OCI-LY3 (cell line): Measurements from ENCODE around the gene CREB3L2.

ENCODE experiments used
- H2AFZ ChIP-seq: fragments of 200-600, 300-600 bp; shearing (Covaris generic); 2 replicates; pipeline ENCODE4 v1.6.0; 2014; ENCODE audit warnings: antibody characterized with exemption, low read depth, low read length
- H3K27ac ChIP-seq: fragments of 200-600, 300-600 bp; sonication (generic); 2 replicates; pipeline ENCODE4 v1.5.1; 2014; ENCODE audit warnings: mild to moderate bottlenecking, low read length, moderate library complexity, mixed read lengths
- H3K27me3 ChIP-seq: fragments of 200-600, 300-600 bp; sonication (generic); 2 replicates; pipeline ENCODE4 v1.6.1; 2014; ENCODE audit warnings: low read depth, low read length, mixed read lengths
- H3K36me3 ChIP-seq: fragments of 200-600, 300-600 bp; sonication (generic); replicated peaks from 2 replicates; pipeline ENCODE3; 2014; ENCODE audit warnings: low read depth, low read length, mixed read lengths
- H3K4me1 ChIP-seq: fragments of 300-600, 200-600 bp; sonication (generic); 2 replicates; pipeline ENCODE4 v1.6.1; 2014; ENCODE audit warnings: low read length, mixed read lengths
- H3K4me2 ChIP-seq: fragments of 200-600, 300-600 bp; sonication (generic); 2 replicates; pipeline ENCODE4 v1.6.1; 2014; ENCODE audit warnings: low read length, mixed read lengths
- H3K4me3 ChIP-seq: fragments of 300-600, 200-600 bp; sonication (generic); 2 replicates; pipeline ENCODE4 v1.5.1; 2014; ENCODE audit warnings: antibody characterized with exemption, mild to moderate bottlenecking, low read length, moderate library complexity
- H3K79me2 ChIP-seq: fragments of 300-600, 200-600 bp; shearing (Covaris generic); 2 replicates; pipeline ENCODE4 v1.6.1; 2014; ENCODE audit warnings: mild to moderate bottlenecking, low read length, mixed read lengths
- H3K9ac ChIP-seq: fragments of 300-600, 200-600 bp; shearing (Covaris generic); 2 replicates; pipeline ENCODE4 v1.6.0; 2014; ENCODE audit warnings: mild to moderate bottlenecking, low read length, moderate library complexity
- H3K9me3 ChIP-seq: fragments of 200-600, 300-600 bp; shearing (Covaris generic); 2 replicates; pipeline ENCODE4 v1.6.1; 2014; ENCODE audit warnings: low read length, mixed read lengths; ENCODE audit not compliant: insufficient read depth
- H4K20me1 ChIP-seq: fragments of 200-600, 300-600 bp; sonication (generic); 2 replicates; pipeline ENCODE4 v1.6.1; 2016; ENCODE audit warnings: low read length, mixed read lengths; ENCODE audit not compliant: insufficient read depth
- EZH2phosphoT487 ChIP-seq: fragments of 200-600 bp; shearing (Covaris generic); IDR thresholded peaks from 2 replicates; pipeline ENCODE4 v1.6.1; 2018; ENCODE audit warnings: antibody characterized with exemption, mixed run types, low read depth
- TF ChIP-seq, protein P1 (sequence below): fragments of 200-600, 300-600 bp; sonication (generic); IDR thresholded peaks from 2 replicates; pipeline ENCODE4 v1.5.1; 2014; ENCODE audit warnings: antibody characterized with exemption, low read length, low read depth

Gene CREB3L2

DNA sequence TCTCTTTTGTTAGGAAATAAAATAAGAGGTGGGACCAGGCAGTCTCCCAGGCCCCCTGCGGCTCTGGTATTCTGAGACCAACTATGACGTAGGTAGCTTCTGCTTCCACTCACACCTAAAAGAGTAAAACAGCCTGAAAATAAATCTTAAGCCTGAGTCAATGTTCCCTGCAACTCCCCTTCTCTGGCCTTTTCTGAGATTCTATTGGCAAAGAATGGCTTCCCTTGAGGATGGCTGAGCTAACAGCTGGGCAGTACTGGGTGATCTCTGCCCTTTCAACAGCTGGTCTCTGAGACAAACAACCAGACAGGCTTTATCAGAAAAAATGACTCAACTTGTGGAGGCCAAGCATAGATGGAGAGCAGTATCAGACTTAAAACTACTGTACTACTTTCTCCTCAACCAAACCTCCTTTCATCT lies 58.7 kb downstream of the CREB3L2 start:
- Histone ChIP-seq H3K9ac (no peak overlapping the region), H3K4me2 (no peak overlapping the region), H3K9me3 (no peaks in the 10 kb centered on the region), H3K79me2 (peaks cover 93% of the 10 kb centered on the region), H3K4me1 (no peaks in the 10 kb centered on the region), H3K4me3 (no peak overlapping the region), H3K36me3 (peaks cover 26% of the 10 kb centered on the region), H3K27me3 (no peaks in the 10 kb centered on the region), H3K27ac (no peak overlapping the region), H2AFZ (no peak overlapping the region), H4K20me1 (peaks cover 89% of the 10 kb centered on the region)
- TF ChIP-seq, protein P1, sequence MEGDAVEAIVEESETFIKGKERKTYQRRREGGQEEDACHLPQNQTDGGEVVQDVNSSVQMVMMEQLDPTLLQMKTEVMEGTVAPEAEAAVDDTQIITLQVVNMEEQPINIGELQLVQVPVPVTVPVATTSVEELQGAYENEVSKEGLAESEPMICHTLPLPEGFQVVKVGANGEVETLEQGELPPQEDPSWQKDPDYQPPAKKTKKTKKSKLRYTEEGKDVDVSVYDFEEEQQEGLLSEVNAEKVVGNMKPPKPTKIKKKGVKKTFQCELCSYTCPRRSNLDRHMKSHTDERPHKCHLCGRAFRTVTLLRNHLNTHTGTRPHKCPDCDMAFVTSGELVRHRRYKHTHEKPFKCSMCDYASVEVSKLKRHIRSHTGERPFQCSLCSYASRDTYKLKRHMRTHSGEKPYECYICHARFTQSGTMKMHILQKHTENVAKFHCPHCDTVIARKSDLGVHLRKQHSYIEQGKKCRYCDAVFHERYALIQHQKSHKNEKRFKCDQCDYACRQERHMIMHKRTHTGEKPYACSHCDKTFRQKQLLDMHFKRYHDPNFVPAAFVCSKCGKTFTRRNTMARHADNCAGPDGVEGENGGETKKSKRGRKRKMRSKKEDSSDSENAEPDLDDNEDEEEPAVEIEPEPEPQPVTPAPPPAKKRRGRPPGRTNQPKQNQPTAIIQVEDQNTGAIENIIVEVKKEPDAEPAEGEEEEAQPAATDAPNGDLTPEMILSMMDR, result no peak
- no peak for TF ChIP-seq EZH2phosphoT487

DNA sequence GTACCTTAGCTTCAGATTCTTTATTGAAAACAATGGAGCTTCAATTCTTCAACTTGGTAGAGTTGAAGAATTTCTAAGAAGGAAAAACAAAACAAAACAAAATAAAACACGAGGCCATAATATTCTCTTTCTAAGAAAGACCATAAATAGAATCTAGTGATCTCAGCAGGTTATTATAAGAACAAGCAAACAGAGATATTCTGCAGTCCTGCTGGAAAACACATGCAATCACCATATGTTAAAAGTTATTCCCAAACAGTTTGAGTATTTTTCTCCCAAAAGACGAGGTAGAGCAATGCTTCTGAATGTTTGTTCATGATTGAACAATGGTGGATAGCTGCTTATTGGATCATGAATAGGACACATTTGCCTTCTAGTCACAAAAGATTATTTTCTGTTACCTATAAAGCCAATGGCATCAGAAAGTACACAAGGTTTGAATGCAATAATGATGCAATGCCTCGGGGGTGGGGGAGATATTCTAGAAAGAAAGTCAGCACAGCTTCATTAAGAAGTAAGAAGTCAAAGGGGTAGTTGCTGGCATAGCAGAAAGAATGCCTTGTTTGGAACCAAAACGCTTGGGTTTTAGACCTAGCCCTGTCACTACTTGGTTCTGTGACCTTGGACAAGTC lies 59.3 kb downstream of the CREB3L2 start:
- Histone ChIP-seq H3K4me1 (peaks cover 3% of the 10 kb centered on the region; the same call in 1 of the 2 replicates), H2AFZ (no peak overlapping the region), H3K79me2 (peaks cover 93% of the 10 kb centered on the region), H3K27me3 (no peaks in the 10 kb centered on the region), H3K9ac (no peak overlapping the region), H3K9me3 (no peaks in the 10 kb centered on the region), H3K4me3 (no peak overlapping the region), H3K4me2 (no peak overlapping the region), H3K27ac (no peak overlapping the region), H3K36me3 (peaks cover 24% of the 10 kb centered on the region), H4K20me1 (peaks cover 88% of the 10 kb centered on the region)
- no peak for TF ChIP-seq EZH2phosphoT487

DNA sequence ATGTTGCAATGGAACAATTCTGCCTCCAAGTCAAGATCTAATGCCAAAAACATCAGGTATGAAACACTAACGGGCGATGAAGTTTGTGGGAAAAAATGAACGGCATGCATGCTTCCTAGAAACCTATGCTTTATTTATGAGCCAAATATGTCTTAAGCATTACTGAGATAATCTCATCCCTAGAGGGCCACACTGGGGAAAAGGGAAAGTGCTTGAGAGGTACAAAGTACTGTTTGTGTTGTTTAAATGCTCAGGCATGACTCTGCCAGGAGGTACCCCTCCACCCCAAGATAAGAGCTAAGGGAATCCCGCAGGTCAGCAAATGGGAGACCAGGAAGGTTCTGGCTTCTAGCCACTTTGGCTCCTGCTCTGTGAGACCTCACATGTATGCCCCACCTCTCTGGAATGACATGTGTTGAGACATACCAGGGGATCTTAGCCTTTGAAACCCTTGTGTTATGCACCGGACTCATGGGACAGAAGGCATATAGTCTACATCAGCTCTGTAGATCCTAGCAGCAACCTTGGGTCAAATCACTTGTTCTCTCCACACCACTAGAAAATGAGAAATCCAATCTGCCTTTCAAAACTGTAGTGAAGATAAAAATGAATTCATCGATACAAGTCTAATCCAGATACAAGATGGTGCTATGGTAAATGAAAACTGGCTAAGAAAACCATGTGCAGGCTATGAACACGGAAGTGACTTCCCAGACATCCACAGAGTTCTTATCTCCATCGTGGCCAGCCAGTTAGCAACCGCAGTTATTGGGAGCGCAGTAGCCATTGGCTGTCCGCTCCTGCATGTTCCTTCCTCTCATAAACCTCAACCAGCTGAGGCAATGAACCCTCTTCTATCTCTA lies 61.0 kb downstream of the CREB3L2 start:
- Histone ChIP-seq H3K36me3 (peaks cover 24% of the 10 kb centered on the region), H3K79me2 (peaks cover 97% of the 10 kb centered on the region), H3K4me3 (no peak overlapping the region), H3K4me2 (no peak overlapping the region), H3K27ac (no peak overlapping the region), H3K27me3 (no peaks in the 10 kb centered on the region), H4K20me1 (peaks cover 92% of the 10 kb centered on the region), H2AFZ (no peak overlapping the region), H3K4me1 (peaks cover 19% of the 10 kb centered on the region), H3K9ac (no peak overlapping the region), H3K9me3 (no peaks in the 10 kb centered on the region)
- no peak for TF ChIP-seq EZH2phosphoT487
- TF ChIP-seq, protein P1, result no peak

DNA sequence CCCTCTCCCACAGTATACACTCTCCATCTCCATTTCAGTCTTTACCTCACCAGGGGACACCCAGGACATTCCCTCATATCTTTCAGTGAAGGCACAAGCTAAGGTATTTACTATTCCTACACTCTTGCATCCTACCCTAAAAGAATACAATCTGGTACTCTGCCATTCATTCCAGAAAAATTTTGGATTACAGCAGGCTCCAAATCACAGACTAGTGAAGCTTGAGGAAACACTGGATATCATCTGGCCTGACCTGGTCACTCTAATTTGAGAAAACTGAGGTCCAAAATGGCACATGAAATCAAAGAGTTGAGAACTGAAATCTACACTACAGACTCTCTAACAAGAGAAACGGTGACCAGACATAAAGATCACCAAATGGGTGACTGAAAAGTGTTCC lies 61.7 kb downstream of the CREB3L2 start:
- Histone ChIP-seq H3K4me2 (no peak overlapping the region), H3K79me2 (peaks cover 97% of the 10 kb centered on the region), H3K4me3 (no peak overlapping the region), H3K9ac (no peak overlapping the region), H3K9me3 (no peaks in the 10 kb centered on the region), H3K36me3 (peaks cover 24% of the 10 kb centered on the region), H3K27ac (no peak overlapping the region), H2AFZ (no peak overlapping the region), H3K4me1 (peaks cover 26% of the 10 kb centered on the region), H3K27me3 (no peaks in the 10 kb centered on the region), H4K20me1 (peaks cover 92% of the 10 kb centered on the region)
- no peak for TF ChIP-seq EZH2phosphoT487
- TF ChIP-seq, protein P1, result no peak
